Calu3 (cell line): ENCODE results near the gene CACNA2D4. TPM values are rescaled to one million over a fixed set of nuclear protein-coding genes. Genes with fewer than 3 reads are reported as not detected.

Experiments used
- BruUV-seq: library from RNA; stranded (reverse); fragments of 400-500 nt; replicated peaks from 2 replicates; lab custom pipeline; 2021; lab: Mats Ljungman, UMichigan
- CTCF ChIA-PET: fragments of 300-600 bp; sonication (Branson Sonifier 250); formaldehyde crosslinking; loops from one replicate; lab custom pipeline; 2022; ENCODE audit warnings: antibody characterized with exemption; lab: Charles Lee
- DNase-seq: peaks from one replicate; pipeline ENCODE4 v3.0.0; 2022
- H3K27ac Mint-ChIP-seq: one replicate; pipeline ENCODE4 v1.8.0; 2022; ENCODE audit warnings: mixed read lengths; ENCODE audit not compliant: unreplicated experiment
- H3K27me3 Mint-ChIP-seq: one replicate; pipeline ENCODE4 v1.8.0; 2022; ENCODE audit warnings: mixed read lengths; ENCODE audit not compliant: unreplicated experiment
- H3K36me3 Mint-ChIP-seq: one replicate; pipeline ENCODE4 v1.8.0; 2022; ENCODE audit warnings: mild to moderate bottlenecking, moderate library complexity, mixed read lengths; ENCODE audit not compliant: insufficient read depth, unreplicated experiment
- H3K4me1 Mint-ChIP-seq: one replicate; pipeline ENCODE4 v1.8.0; 2022; ENCODE audit warnings: mild to moderate bottlenecking, low read depth, mixed read lengths; ENCODE audit not compliant: unreplicated experiment
- H3K4me3 Mint-ChIP-seq: one replicate; pipeline ENCODE4 v1.8.0; 2022; ENCODE audit warnings: mild to moderate bottlenecking, low read depth, moderate library complexity, mixed read lengths; ENCODE audit not compliant: unreplicated experiment
- H3K9me3 Mint-ChIP-seq: one replicate; pipeline ENCODE4 v1.8.0; 2022; ENCODE audit warnings: low read depth, mixed read lengths; ENCODE audit not compliant: unreplicated experiment
- intact Hi-C: fragments of 100-400 bp; cut with micrococcal nuclease; formaldehyde crosslinking; loops from one replicate; pipeline ENCODE4 v1.10.0; 2022; ENCODE audit not compliant: unreplicated experiment
- total RNA-seq: library from RNA; stranded (reverse); gene quantifications from 2 replicates; pipeline ENCODE4 v1.2.3, GENCODE V29; 2022
- TF ChIP-seq, protein P1 (sequence below): fragments of 200-600 bp; IDR thresholded peaks from one replicate; pipeline ENCODE4 v1.8.0; 2022; ENCODE audit warnings: antibody characterized with exemption; ENCODE audit not compliant: unreplicated experiment

The CACNA2D4 gene
- total RNA-seq, 1 experiment from 2014 or later, result 0.80 TPM

DNA sequence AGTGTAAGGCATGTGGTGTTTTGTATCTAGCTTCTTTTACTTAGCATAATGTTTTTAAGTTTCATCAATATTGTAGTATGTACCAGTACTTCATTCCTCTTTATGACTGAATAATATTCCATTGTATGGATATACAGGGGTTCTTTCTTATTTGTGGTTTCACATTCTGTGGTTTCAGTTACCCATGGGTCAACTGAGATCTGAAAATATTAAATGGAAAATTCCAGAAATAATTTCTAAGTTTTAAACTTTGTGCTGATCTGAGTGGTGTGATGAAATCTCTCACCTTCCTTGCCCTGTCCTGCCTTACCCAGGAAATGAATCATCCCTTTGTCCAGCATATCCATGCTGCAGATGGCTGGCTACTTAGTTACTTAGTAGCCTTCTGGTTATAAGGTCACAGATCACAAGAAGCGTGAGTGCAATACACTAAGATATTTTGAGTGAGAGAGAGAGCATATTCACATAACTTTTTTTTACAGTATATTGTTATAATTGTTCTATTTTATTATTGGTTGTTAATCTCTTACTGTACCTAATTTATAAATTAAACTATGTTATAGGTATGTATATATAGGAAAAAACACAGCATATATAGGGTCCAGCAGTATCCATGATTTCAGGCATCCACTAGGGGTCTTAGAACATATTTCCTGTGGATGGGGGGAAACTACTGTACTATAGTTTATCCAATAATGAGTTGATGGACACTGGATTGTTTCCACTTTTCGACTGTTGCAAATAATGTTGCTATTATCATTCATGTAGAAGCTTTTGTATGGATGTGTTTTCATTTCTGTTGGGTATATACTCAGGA lies 157.7 kb downstream of the CACNA2D4 start:
- H3K27me3 Mint-ChIP-seq, result no peaks in the 10 kb centered on the region
- peaks cover 27% of the 10 kb centered on the region for H3K4me1 Mint-ChIP-seq
- intact Hi-C loops, result no loop called here
- no peaks in the 10 kb centered on the region for H3K36me3 Mint-ChIP-seq
- H3K9me3 Mint-ChIP-seq, result no peaks in the 10 kb centered on the region
- TF ChIP-seq, protein P1, sequence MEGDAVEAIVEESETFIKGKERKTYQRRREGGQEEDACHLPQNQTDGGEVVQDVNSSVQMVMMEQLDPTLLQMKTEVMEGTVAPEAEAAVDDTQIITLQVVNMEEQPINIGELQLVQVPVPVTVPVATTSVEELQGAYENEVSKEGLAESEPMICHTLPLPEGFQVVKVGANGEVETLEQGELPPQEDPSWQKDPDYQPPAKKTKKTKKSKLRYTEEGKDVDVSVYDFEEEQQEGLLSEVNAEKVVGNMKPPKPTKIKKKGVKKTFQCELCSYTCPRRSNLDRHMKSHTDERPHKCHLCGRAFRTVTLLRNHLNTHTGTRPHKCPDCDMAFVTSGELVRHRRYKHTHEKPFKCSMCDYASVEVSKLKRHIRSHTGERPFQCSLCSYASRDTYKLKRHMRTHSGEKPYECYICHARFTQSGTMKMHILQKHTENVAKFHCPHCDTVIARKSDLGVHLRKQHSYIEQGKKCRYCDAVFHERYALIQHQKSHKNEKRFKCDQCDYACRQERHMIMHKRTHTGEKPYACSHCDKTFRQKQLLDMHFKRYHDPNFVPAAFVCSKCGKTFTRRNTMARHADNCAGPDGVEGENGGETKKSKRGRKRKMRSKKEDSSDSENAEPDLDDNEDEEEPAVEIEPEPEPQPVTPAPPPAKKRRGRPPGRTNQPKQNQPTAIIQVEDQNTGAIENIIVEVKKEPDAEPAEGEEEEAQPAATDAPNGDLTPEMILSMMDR, result no peak
- DNase-seq, result peak; percentile 6
- H3K4me3 Mint-ChIP-seq, result no peak overlapping the region
- no TSS peak for BruUV-seq
- CTCF ChIA-PET, result no interaction called here
- no peak overlapping the region for H3K27ac Mint-ChIP-seq

DNA sequence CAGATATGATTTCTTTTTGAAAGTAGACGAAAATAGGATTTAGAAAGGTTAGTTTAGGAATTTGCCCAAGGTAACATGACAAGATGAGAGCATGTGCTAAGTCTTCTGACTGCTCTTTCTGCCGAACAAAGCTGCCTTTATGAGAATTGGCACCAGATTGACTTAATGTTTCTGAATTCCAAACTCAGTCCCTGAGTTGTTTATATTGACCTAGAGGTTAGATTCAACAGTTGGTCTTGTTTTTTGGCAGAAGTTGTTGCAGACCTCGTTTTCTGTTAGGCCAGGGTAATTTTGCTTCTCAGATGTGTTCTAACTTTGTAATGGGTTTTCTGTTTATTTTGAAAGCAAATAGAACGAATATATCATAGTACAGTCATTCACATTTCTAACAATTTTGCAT lies 159.6 kb downstream of the CACNA2D4 start:
- Mint-ChIP-seq H3K27me3 (no peaks in the 10 kb centered on the region), H3K4me3 (no peak overlapping the region), H3K27ac (no peak overlapping the region), H3K36me3 (peaks cover 8% of the 10 kb centered on the region), H3K9me3 (no peaks in the 10 kb centered on the region), H3K4me1 (peaks cover 19% of the 10 kb centered on the region)
- intact Hi-C loops, result no loop called here
- TF ChIP-seq, protein P1, result no peak
- CTCF ChIA-PET, result no interaction called here
- DNase-seq, result no peak
- no TSS peak for BruUV-seq

DNA sequence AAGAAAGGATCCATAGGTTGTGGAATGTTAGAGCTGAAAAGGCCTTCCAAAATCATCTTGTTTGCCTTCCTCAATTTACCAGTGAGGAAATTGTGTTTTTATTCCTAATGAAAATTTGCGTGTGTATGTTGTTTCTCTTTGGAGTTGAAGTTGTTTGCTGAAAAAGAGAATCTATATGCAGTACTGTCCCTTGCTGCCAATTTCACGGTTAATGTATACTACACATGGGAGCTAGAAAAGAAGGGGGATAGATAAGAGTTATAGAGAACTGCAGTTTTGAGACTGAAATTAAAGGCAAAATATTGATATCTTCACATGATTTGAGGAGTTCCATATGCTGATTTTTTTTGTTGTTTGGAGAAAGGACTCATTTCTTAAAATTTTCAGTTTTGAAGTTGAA lies 160.1 kb downstream of the CACNA2D4 start:
- peaks cover 8% of the 10 kb centered on the region for H3K36me3 Mint-ChIP-seq
- no peak overlapping the region for H3K27ac Mint-ChIP-seq
- H3K4me3 Mint-ChIP-seq, result no peak overlapping the region
- BruUV-seq, result no TSS peak
- H3K4me1 Mint-ChIP-seq, result peaks cover 19% of the 10 kb centered on the region
- TF ChIP-seq, protein P1, result no peak
- H3K9me3 Mint-ChIP-seq, result no peaks in the 10 kb centered on the region
- CTCF ChIA-PET, result no interaction called here
- intact Hi-C loops, result no loop called here
- H3K27me3 Mint-ChIP-seq, result no peaks in the 10 kb centered on the region
- no peak for DNase-seq

DNA sequence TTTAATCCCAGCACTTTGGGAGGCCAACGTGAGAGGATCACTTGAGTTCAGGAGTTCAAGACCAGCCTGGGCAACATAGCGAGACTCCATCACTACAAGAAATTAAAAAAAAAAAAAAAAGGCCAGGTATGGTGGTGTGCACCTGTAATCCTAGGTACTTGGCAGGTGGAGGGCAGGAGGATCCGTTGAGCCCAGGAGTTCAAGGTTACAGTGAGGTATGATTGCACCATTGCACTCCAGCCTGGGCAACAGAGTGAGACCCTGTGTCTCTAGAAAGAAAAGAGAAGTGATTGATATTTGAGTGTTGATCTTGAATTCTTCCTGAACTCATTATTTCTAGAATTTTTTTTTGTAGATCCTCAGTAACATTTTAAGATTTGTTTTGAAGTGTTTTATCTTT lies 168.2 kb downstream of the CACNA2D4 start:
- H3K4me1 Mint-ChIP-seq, result no peaks in the 10 kb centered on the region
- CTCF ChIA-PET, result no interaction called here
- H3K4me3 Mint-ChIP-seq, result no peak overlapping the region
- intact Hi-C loops, result no loop called here
- no peak for DNase-seq
- H3K9me3 Mint-ChIP-seq, result peaks cover 3% of the 10 kb centered on the region
- no TSS peak for BruUV-seq
- TF ChIP-seq, protein P1, result no peak
- no peak overlapping the region for H3K27ac Mint-ChIP-seq
- no peaks in the 10 kb centered on the region for H3K27me3 Mint-ChIP-seq
- peaks cover 35% of the 10 kb centered on the region for H3K36me3 Mint-ChIP-seq
